Sigmoid colon (tissue), 7 donors: Measurements from ENCODE around the gene TM2D3. TPM values are rescaled to one million over a fixed set of nuclear protein-coding genes. Genes with fewer than 3 reads are reported as not detected.

Experiments used
- DNase-seq: peaks from one replicate; pipeline ENCODE4 v3.0.0-alpha.2; 2019
- H3K27ac ChIP-seq, 4 donors: fragments of 200-600 bp; sonication (generic); one replicate each; pipeline ENCODE4 v1.5.1; 2016 to 2019; ENCODE audit warnings: mild to moderate bottlenecking in 1 of 4
- H3K27me3 ChIP-seq, 3 donors: fragments of 200-600 bp; sonication (generic); one replicate each; pipeline ENCODE4 v1.5.1; 2019; ENCODE audit warnings: mild to moderate bottlenecking in 1 of 3
- H3K36me3 ChIP-seq, 4 donors: fragments of 200-600 bp; sonication (generic); one replicate each; pipeline ENCODE4 v1.5.1; 2016 to 2019
- H3K4me1 ChIP-seq, 4 donors: fragments of 200-600 bp; sonication (generic); one replicate each; pipeline ENCODE4 v1.5.1; 2017 to 2019
- H3K4me3 ChIP-seq, 4 donors: fragments of 200-600 bp; sonication (generic); one replicate each; pipeline ENCODE4 v1.5.1; 2017 to 2019; ENCODE audit warnings: mild to moderate bottlenecking in 2 of 4, moderate library complexity in 1 of 4
- H3K9me3 ChIP-seq, 4 donors: fragments of 200-600 bp in 3 of 4; sonication (generic) in 3 of 4; one replicate each; pipeline versions ENCODE4 v1.5.1 to v1.6.1; 2013 to 2019
- CTCF ChIP-seq, 4 experiments: fragments of 450-650 bp in 3 of 4; fragments of 200-600 bp in 1 of 4; IDR thresholded peaks; one replicate each; pipeline ENCODE4 v1.5.1; 2016 to 2019; ENCODE audit warnings: antibody characterized with exemption in 4 of 4, mild to moderate bottlenecking in 3 of 4, moderate library complexity in 2 of 4
- EP300 ChIP-seq, 4 donors: sonication (generic); formaldehyde crosslinking; IDR thresholded peaks; one replicate each; pipeline ENCODE4 v1.6.1; 2017; ENCODE audit warnings: antibody characterized with exemption in 4 of 4
- POLR2A ChIP-seq, 2 donors: fragments of 450-650 bp; IDR thresholded peaks; one replicate each; pipeline ENCODE4 v1.6.1; 2016; ENCODE audit warnings: antibody characterized with exemption in 2 of 2, mild to moderate bottlenecking in 2 of 2, moderate library complexity in 2 of 2
- POLR2AphosphoS5 ChIP-seq, 4 donors: sonication (generic); formaldehyde crosslinking; IDR thresholded peaks; one replicate each; pipeline ENCODE4 v1.6.1; 2017; ENCODE audit warnings: antibody characterized with exemption in 4 of 4
- WGBS, 2 donors: extraction: QIAGEN DNeasy Blood & Tissue Kit; methylation state at CpG; one replicate each; pipeline ENCODE4 v1.1.7; 2013; 5-methylcytosine and 5-hydroxymethylcytosine counted together
- intact Hi-C: fragments of 100-400 bp; cut with DNase I; formaldehyde crosslinking; loops from one replicate; pipeline ENCODE4 v1.15.1; 2023
- polyA plus RNA-seq, 3 donors: library from polyadenylated mRNA; stranded (reverse); fragments of 200-250 nt; gene quantifications; one replicate each; pipeline ENCODE4 v1.2.3, GENCODE V29; 2013
- total RNA-seq, 4 donors: library from RNA; depleted of rRNA; stranded (reverse); fragments of >200 nt; gene quantifications; one replicate each; pipeline ENCODE4 v1.1.0, GENCODE V29; 2016
- donor health status: healthy with polysubstance abuse.
- donor health status: Bipolar disorder and iron deficiency.
- donor health status: healthy.

Gene TM2D3
- total and polyA plus RNA-seq, 7 donors, result 17.1 to 61.4 (median 49.3) TPM

- Histone ChIP-seq H3K36me3 (peaks cover 0 to 52% (median 9%) of the 10 kb centered on the region in 4 donors), H3K9me3 (no peaks in the 10 kb centered on the region), H3K4me3 (no peak overlapping the region), H3K27me3 (no peaks in the 10 kb centered on the region), H3K4me1 (peaks cover 0 to 9% (median 2%) of the 10 kb centered on the region in 4 donors), H3K27ac (no peak overlapping the region)
- intact Hi-C loops, result no loop called here
- DNase-seq, result no peak
- TF ChIP-seq CTCF (IDR thresholded peaks at IDR 0.05) (no peak), POLR2A (IDR thresholded peaks at IDR 0.05) (no peak), EP300 (IDR thresholded peaks at IDR 0.05) (no peak), POLR2AphosphoS5 (IDR thresholded peaks at IDR 0.05) (no peak)
- WGBS, 2 donors, result 62 to 80% methylated on average over 2 of the region's 2 CpGs
These were observed 27.6 kb upstream of the TM2D3 start for GRCh38 chr15:101679806-101680205.

DNA sequence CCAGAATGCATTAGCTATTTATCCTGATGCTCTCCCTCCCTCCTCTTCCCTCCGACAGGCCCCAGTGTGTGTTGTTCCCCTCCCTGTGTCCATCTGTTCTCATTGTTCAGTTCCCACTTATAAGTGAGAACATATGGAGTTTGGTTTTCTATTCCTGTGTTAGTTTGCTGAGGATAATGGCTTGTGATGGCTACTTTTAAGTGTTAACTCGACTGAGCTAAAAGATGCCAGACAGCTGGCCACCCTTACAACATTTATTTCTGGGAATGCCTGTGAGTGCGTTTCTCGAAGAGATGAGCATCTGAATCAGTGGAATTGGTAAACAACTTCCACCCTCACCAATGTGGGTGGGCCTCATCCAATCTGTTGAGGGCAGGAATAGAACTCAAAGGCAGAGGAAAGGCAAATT, 24.7 kb upstream of the TM2D3 start:
- 80 to 85% methylated on average over 4 of the region's 4 CpGs for WGBS, 2 donors
- no peaks in the 10 kb centered on the region for H3K27me3 ChIP-seq
- H3K4me3 ChIP-seq, result no peak overlapping the region
- intact Hi-C loops, result no loop called here
- no peak for DNase-seq
- no peak for TF ChIP-seq POLR2A (IDR thresholded peaks at IDR 0.05)
- TF ChIP-seq EP300 (IDR thresholded peaks at IDR 0.05), result no peak
- no peak for TF ChIP-seq CTCF (IDR thresholded peaks at IDR 0.05)
- no peak for TF ChIP-seq POLR2AphosphoS5 (IDR thresholded peaks at IDR 0.05)
- no peaks in the 10 kb centered on the region for H3K9me3 ChIP-seq
- H3K27ac ChIP-seq, result no peak overlapping the region
- H3K36me3 ChIP-seq, result peaks cover 0 to 60% (median 12%) of the 10 kb centered on the region in 4 donors
- no peaks in the 10 kb centered on the region for H3K4me1 ChIP-seq

- no peak overlapping the region for H3K27ac ChIP-seq
- no peaks in the 10 kb centered on the region for H3K9me3 ChIP-seq
- intact Hi-C loops, result no loop called here
- TF ChIP-seq CTCF (IDR thresholded peaks at IDR 0.05) (no peak), POLR2AphosphoS5 (IDR thresholded peaks at IDR 0.05) (no peak), POLR2A (IDR thresholded peaks at IDR 0.05) (no peak), EP300 (IDR thresholded peaks at IDR 0.05) (no peak)
- no peaks in the 10 kb centered on the region for H3K4me1 ChIP-seq
- no peak overlapping the region for H3K4me3 ChIP-seq
- WGBS, 2 donors, result 80 to 85% methylated on average over 16 of the region's 16 CpGs
- H3K27me3 ChIP-seq, result no peaks in the 10 kb centered on the region
- no peak for DNase-seq
- peaks cover 0 to 60% (median 12%) of the 10 kb centered on the region in 4 donors for H3K36me3 ChIP-seq
These were observed 23.8 kb upstream of the TM2D3 start for GRCh38 chr15:101675796-101676582.

GRCh38 chr15:101675015-101675414, 22.8 kb upstream of the TM2D3 start:
- no peak overlapping the region for H3K4me3 ChIP-seq
- peaks cover 0 to 69% (median 14%) of the 10 kb centered on the region in 4 donors for H3K36me3 ChIP-seq
- WGBS, 2 donors, result 84 to 86% methylated on average over 5 of the region's 5 CpGs
- no peaks in the 10 kb centered on the region for H3K4me1 ChIP-seq
- H3K27me3 ChIP-seq, result no peaks in the 10 kb centered on the region
- TF ChIP-seq EP300 (IDR thresholded peaks at IDR 0.05) (no peak), CTCF (IDR thresholded peaks at IDR 0.05) (no peak), POLR2A (IDR thresholded peaks at IDR 0.05) (no peak), POLR2AphosphoS5 (IDR thresholded peaks at IDR 0.05) (no peak)
- no peak overlapping the region for H3K27ac ChIP-seq
- intact Hi-C loops, result no loop called here
- no peaks in the 10 kb centered on the region for H3K9me3 ChIP-seq
- DNase-seq, result no peak
